Neural cell (in vitro differentiated cells): ENCODE data around the gene KLHL11. TPM values are rescaled to one million over a fixed set of nuclear protein-coding genes. Genes with fewer than 3 reads are reported as not detected.
"Not testable (repeated sequence)": the region's sequence is repeated elsewhere in the genome, so short reads cannot be mapped to it uniquely, and the experiment has no call there.

ENCODE experiments used
- H2AFZ ChIP-seq: fragments of 200-600, 300-800 bp; sonication (generic), shearing (Covaris generic); 2 replicates; pipeline ENCODE4 v1.6.0; 2014; ENCODE audit warnings: low read depth, mild to moderate bottlenecking, antibody characterized with exemption, low read length, moderate library complexity
- H3F3A ChIP-seq: fragments of 200-600 bp; shearing (Covaris generic); 2 replicates; pipeline ENCODE4 v1.6.1; 2016; ENCODE audit warnings: mild to moderate bottlenecking, moderate library complexity, mixed read lengths, antibody characterized with exemption, low read length; ENCODE audit not compliant: insufficient read depth, poor library complexity, severe bottlenecking
- H3K27ac ChIP-seq: fragments of 200-600, 300-800 bp; sonication (generic), shearing (Covaris generic); 2 replicates; pipeline ENCODE4 v1.5.1; 2014; ENCODE audit warnings: mild to moderate bottlenecking, low read length, moderate library complexity
- H3K27me3 ChIP-seq: fragments of 300-800, 200-600 bp; sonication (generic), shearing (Covaris generic); 2 replicates; pipeline ENCODE4 v1.6.0; 2014; ENCODE audit warnings: mild to moderate bottlenecking, low read depth, low read length, moderate library complexity; ENCODE audit not compliant: insufficient read depth
- H3K36me3 ChIP-seq: fragments of 300-800, 200-600 bp; sonication (generic), shearing (Covaris generic); 2 replicates; pipeline ENCODE4 v1.5.1; 2014; ENCODE audit warnings: mild to moderate bottlenecking, antibody characterized with exemption, low read length, moderate library complexity; ENCODE audit not compliant: insufficient read depth
- H3K4me2 ChIP-seq: fragments of 300-800, 200-600 bp; sonication (generic), shearing (Covaris generic); 2 replicates; pipeline ENCODE4 v1.6.0; 2014; ENCODE audit warnings: mild to moderate bottlenecking, low read length
- H3K4me3 ChIP-seq: fragments of 300-800, 200-600 bp; sonication (generic), shearing (Covaris generic); 2 replicates; pipeline ENCODE4 v1.5.1; 2014; ENCODE audit warnings: mild to moderate bottlenecking, low read length, moderate library complexity
- H3K79me2 ChIP-seq: fragments of 200-600 bp; shearing (Covaris generic); replicated peaks from 2 replicates; pipeline ENCODE4 v1.6.0; 2014; ENCODE audit warnings: mild to moderate bottlenecking, low read length, moderate library complexity; ENCODE audit not compliant: insufficient read depth
- H3K9ac ChIP-seq: fragments of 300-800, 200-600 bp; sonication (generic), shearing (Covaris generic); 2 replicates; pipeline ENCODE4 v1.6.1; 2016; ENCODE audit warnings: mild to moderate bottlenecking, low read length, mixed read lengths
- H3K9me2 ChIP-seq: fragments of 200-600 bp; shearing (Covaris generic); 2 replicates; pipeline ENCODE4 v1.6.1; 2016; ENCODE audit warnings: mild to moderate bottlenecking, low read length, mixed read lengths; ENCODE audit not compliant: insufficient read depth
- H3K9me3 ChIP-seq: fragments of 200-600, 300-800 bp; sonication (generic), shearing (Covaris generic); 2 replicates; pipeline ENCODE4 v1.6.1; 2016; ENCODE audit warnings: mild to moderate bottlenecking, mixed run types, low read length, moderate library complexity, mixed read lengths
- H4K20me1 ChIP-seq: fragments of 200-600 bp; shearing (Covaris generic); 2 replicates; pipeline ENCODE4 v1.6.1; 2016; ENCODE audit warnings: mild to moderate bottlenecking, mixed run types; ENCODE audit not compliant: insufficient read depth
- EP300 ChIP-seq: fragments of 450-650 bp; conservative IDR thresholded peaks from 2 replicates; pipeline ENCODE4 v1.6.1; 2014; ENCODE audit warnings: antibody characterized with exemption, mild to moderate bottlenecking, moderate library complexity; ENCODE audit not compliant: poor library complexity, severe bottlenecking
- EZH2 ChIP-seq: fragments of 200-600, 300-800 bp; shearing (Covaris generic), sonication (generic); IDR thresholded peaks from 2 replicates; pipeline ENCODE4 v1.6.1; 2014; ENCODE audit warnings: antibody characterized with exemption, low read length, borderline replicate concordance, mild to moderate bottlenecking; ENCODE audit not compliant: insufficient read depth, poor library complexity, severe bottlenecking
- MXI1 ChIP-seq: fragments of 450-650 bp; conservative IDR thresholded peaks from 2 replicates; pipeline ENCODE4 v1.6.1; 2014; ENCODE audit warnings: antibody characterized with exemption, mild to moderate bottlenecking; ENCODE audit not compliant: poor library complexity, severe bottlenecking
- POLR2AphosphoS5 ChIP-seq: IDR thresholded peaks from 2 replicates; pipeline ENCODE4 v1.6.1; 2012
- RAD21 ChIP-seq: fragments of 450-650 bp; conservative IDR thresholded peaks from 2 replicates; pipeline ENCODE4 v1.6.1; 2014; ENCODE audit warnings: antibody characterized with exemption, mild to moderate bottlenecking, moderate library complexity
- REST ChIP-seq: IDR thresholded peaks from 2 replicates; pipeline ENCODE4 v1.6.1; 2012; ENCODE audit warnings: borderline replicate concordance
- SMC3 ChIP-seq: fragments of 450-650 bp; conservative IDR thresholded peaks from 2 replicates; pipeline ENCODE4 v1.6.1; 2014; ENCODE audit warnings: antibody characterized with exemption, mild to moderate bottlenecking, moderate library complexity; ENCODE audit not compliant: poor library complexity
- TAF1 ChIP-seq: IDR thresholded peaks from 2 replicates; pipeline ENCODE4 v1.6.1; 2012; ENCODE audit warnings: low read depth
- polyA plus RNA-seq: library from polyadenylated mRNA; depleted of rRNA; stranded (reverse); fragments of >200 nt; gene quantifications from 2 replicates; pipeline ENCODE4 v1.2.3, GENCODE V29; 2014
- TF ChIP-seq, protein P1 (sequence below): fragments of 450-650 bp; IDR thresholded peaks from 2 replicates; pipeline ENCODE4 v1.5.1; 2014; ENCODE audit warnings: antibody characterized with exemption, mild to moderate bottlenecking, moderate library complexity; ENCODE audit not compliant: poor library complexity, severe bottlenecking

The KLHL11 gene
- polyA plus RNA-seq, 1 donor from 2014 or later = 30.3 TPM

- no peak overlapping the region for H3K4me3 ChIP-seq
- H3F3A ChIP-seq = no peaks in the 10 kb centered on the region
- TF ChIP-seq RAD21 (no peak), POLR2AphosphoS5 (no peak), TAF1 (no peak), EZH2 (no peak), REST (no peak), SMC3 (no peak), MXI1 (no peak), EP300 (no peak)
- TF ChIP-seq, protein P1, sequence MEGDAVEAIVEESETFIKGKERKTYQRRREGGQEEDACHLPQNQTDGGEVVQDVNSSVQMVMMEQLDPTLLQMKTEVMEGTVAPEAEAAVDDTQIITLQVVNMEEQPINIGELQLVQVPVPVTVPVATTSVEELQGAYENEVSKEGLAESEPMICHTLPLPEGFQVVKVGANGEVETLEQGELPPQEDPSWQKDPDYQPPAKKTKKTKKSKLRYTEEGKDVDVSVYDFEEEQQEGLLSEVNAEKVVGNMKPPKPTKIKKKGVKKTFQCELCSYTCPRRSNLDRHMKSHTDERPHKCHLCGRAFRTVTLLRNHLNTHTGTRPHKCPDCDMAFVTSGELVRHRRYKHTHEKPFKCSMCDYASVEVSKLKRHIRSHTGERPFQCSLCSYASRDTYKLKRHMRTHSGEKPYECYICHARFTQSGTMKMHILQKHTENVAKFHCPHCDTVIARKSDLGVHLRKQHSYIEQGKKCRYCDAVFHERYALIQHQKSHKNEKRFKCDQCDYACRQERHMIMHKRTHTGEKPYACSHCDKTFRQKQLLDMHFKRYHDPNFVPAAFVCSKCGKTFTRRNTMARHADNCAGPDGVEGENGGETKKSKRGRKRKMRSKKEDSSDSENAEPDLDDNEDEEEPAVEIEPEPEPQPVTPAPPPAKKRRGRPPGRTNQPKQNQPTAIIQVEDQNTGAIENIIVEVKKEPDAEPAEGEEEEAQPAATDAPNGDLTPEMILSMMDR = no peak
- H2AFZ ChIP-seq = no peak overlapping the region
- H3K9ac ChIP-seq = no peak overlapping the region
- H3K27me3 ChIP-seq = no peaks in the 10 kb centered on the region
- H3K27ac ChIP-seq = no peak overlapping the region
- H3K9me3 ChIP-seq = no peaks in the 10 kb centered on the region
- H4K20me1 ChIP-seq = no peaks in the 10 kb centered on the region
- H3K9me2 ChIP-seq = no peaks in the 10 kb centered on the region
- H3K4me2 ChIP-seq = no peak overlapping the region
- H3K36me3 ChIP-seq = no peaks in the 10 kb centered on the region
- peaks cover 21% of the 10 kb centered on the region for H3K79me2 ChIP-seq
Observed at GRCh38 chr17:41844971-41845370, 20.3 kb downstream of the KLHL11 start.

- not testable (repeated sequence) for H3K27ac ChIP-seq, H3K9me3 ChIP-seq, H3K36me3 ChIP-seq
Observed at GRCh38 chr17:41840781-41841180, 24.4 kb downstream of the KLHL11 start.

GRCh38 chr17:41839448-41839847 lies 25.8 kb downstream of the KLHL11 start:
- not testable (repeated sequence) for H3K27ac ChIP-seq, H3K9ac ChIP-seq, H3K9me2 ChIP-seq, H3F3A ChIP-seq, H3K27me3 ChIP-seq, H3K4me3 ChIP-seq, H2AFZ ChIP-seq, H3K36me3 ChIP-seq, H3K4me2 ChIP-seq, H3K9me3 ChIP-seq, H4K20me1 ChIP-seq
- peaks cover 17% of the 10 kb centered on the region for H3K79me2 ChIP-seq

More at GRCh38 chr17:41840781-41841180, 24.4 kb downstream of the KLHL11 start:
- not testable (repeated sequence) for H3K9me2 ChIP-seq, H3K27me3 ChIP-seq, H3K9ac ChIP-seq, H3F3A ChIP-seq, H2AFZ ChIP-seq, H3K4me3 ChIP-seq, H3K79me2 ChIP-seq, H3K4me2 ChIP-seq, H4K20me1 ChIP-seq
